Neural cell (in vitro differentiated cells): ENCODE results near the gene PACC1. TPM values are rescaled to one million over a fixed set of nuclear protein-coding genes. Genes with fewer than 3 reads are reported as not detected.

ENCODE experiments used
- H2AFZ ChIP-seq: fragments of 200-600, 300-800 bp; sonication (generic), shearing (Covaris generic); 2 replicates; pipeline ENCODE4 v1.6.0; 2014; ENCODE audit warnings: low read depth, mild to moderate bottlenecking, antibody characterized with exemption, low read length, moderate library complexity
- H3F3A ChIP-seq: fragments of 200-600 bp; shearing (Covaris generic); 2 replicates; pipeline ENCODE4 v1.6.1; 2016; ENCODE audit warnings: mild to moderate bottlenecking, moderate library complexity, mixed read lengths, antibody characterized with exemption, low read length; ENCODE audit not compliant: insufficient read depth, poor library complexity, severe bottlenecking
- H3K27ac ChIP-seq: fragments of 200-600, 300-800 bp; sonication (generic), shearing (Covaris generic); 2 replicates; pipeline ENCODE4 v1.5.1; 2014; ENCODE audit warnings: mild to moderate bottlenecking, low read length, moderate library complexity
- H3K27me3 ChIP-seq: fragments of 300-800, 200-600 bp; sonication (generic), shearing (Covaris generic); 2 replicates; pipeline ENCODE4 v1.6.0; 2014; ENCODE audit warnings: mild to moderate bottlenecking, low read depth, low read length, moderate library complexity; ENCODE audit not compliant: insufficient read depth
- H3K36me3 ChIP-seq: fragments of 300-800, 200-600 bp; sonication (generic), shearing (Covaris generic); 2 replicates; pipeline ENCODE4 v1.5.1; 2014; ENCODE audit warnings: mild to moderate bottlenecking, antibody characterized with exemption, low read length, moderate library complexity; ENCODE audit not compliant: insufficient read depth
- H3K4me2 ChIP-seq: fragments of 300-800, 200-600 bp; sonication (generic), shearing (Covaris generic); 2 replicates; pipeline ENCODE4 v1.6.0; 2014; ENCODE audit warnings: mild to moderate bottlenecking, low read length
- H3K4me3 ChIP-seq: fragments of 300-800, 200-600 bp; sonication (generic), shearing (Covaris generic); 2 replicates; pipeline ENCODE4 v1.5.1; 2014; ENCODE audit warnings: mild to moderate bottlenecking, low read length, moderate library complexity
- H3K79me2 ChIP-seq: fragments of 200-600 bp; shearing (Covaris generic); replicated peaks from 2 replicates; pipeline ENCODE4 v1.6.0; 2014; ENCODE audit warnings: mild to moderate bottlenecking, low read length, moderate library complexity; ENCODE audit not compliant: insufficient read depth
- H3K9ac ChIP-seq: fragments of 300-800, 200-600 bp; sonication (generic), shearing (Covaris generic); 2 replicates; pipeline ENCODE4 v1.6.1; 2016; ENCODE audit warnings: mild to moderate bottlenecking, low read length, mixed read lengths
- H3K9me2 ChIP-seq: fragments of 200-600 bp; shearing (Covaris generic); 2 replicates; pipeline ENCODE4 v1.6.1; 2016; ENCODE audit warnings: mild to moderate bottlenecking, low read length, mixed read lengths; ENCODE audit not compliant: insufficient read depth
- H3K9me3 ChIP-seq: fragments of 200-600, 300-800 bp; sonication (generic), shearing (Covaris generic); 2 replicates; pipeline ENCODE4 v1.6.1; 2016; ENCODE audit warnings: mild to moderate bottlenecking, mixed run types, low read length, moderate library complexity, mixed read lengths
- H4K20me1 ChIP-seq: fragments of 200-600 bp; shearing (Covaris generic); 2 replicates; pipeline ENCODE4 v1.6.1; 2016; ENCODE audit warnings: mild to moderate bottlenecking, mixed run types; ENCODE audit not compliant: insufficient read depth
- EP300 ChIP-seq: fragments of 450-650 bp; conservative IDR thresholded peaks from 2 replicates; pipeline ENCODE4 v1.6.1; 2014; ENCODE audit warnings: antibody characterized with exemption, mild to moderate bottlenecking, moderate library complexity; ENCODE audit not compliant: poor library complexity, severe bottlenecking
- EZH2 ChIP-seq: fragments of 200-600, 300-800 bp; shearing (Covaris generic), sonication (generic); IDR thresholded peaks from 2 replicates; pipeline ENCODE4 v1.6.1; 2014; ENCODE audit warnings: antibody characterized with exemption, low read length, borderline replicate concordance, mild to moderate bottlenecking; ENCODE audit not compliant: insufficient read depth, poor library complexity, severe bottlenecking
- MXI1 ChIP-seq: fragments of 450-650 bp; conservative IDR thresholded peaks from 2 replicates; pipeline ENCODE4 v1.6.1; 2014; ENCODE audit warnings: antibody characterized with exemption, mild to moderate bottlenecking; ENCODE audit not compliant: poor library complexity, severe bottlenecking
- POLR2AphosphoS5 ChIP-seq: IDR thresholded peaks from 2 replicates; pipeline ENCODE4 v1.6.1; 2012
- SMC3 ChIP-seq: fragments of 450-650 bp; conservative IDR thresholded peaks from 2 replicates; pipeline ENCODE4 v1.6.1; 2014; ENCODE audit warnings: antibody characterized with exemption, mild to moderate bottlenecking, moderate library complexity; ENCODE audit not compliant: poor library complexity
- polyA plus RNA-seq: library from polyadenylated mRNA; depleted of rRNA; stranded (reverse); fragments of >200 nt; gene quantifications from 2 replicates; pipeline ENCODE4 v1.2.3, GENCODE V29; 2014
- TF ChIP-seq, protein P1 (sequence below): IDR thresholded peaks from 2 replicates; pipeline ENCODE4 v1.6.1; 2012; ENCODE audit warnings: borderline replicate concordance

PACC1 gene
- polyA plus RNA-seq, 1 donor from 2014 or later: 33.3 TPM

DNA sequence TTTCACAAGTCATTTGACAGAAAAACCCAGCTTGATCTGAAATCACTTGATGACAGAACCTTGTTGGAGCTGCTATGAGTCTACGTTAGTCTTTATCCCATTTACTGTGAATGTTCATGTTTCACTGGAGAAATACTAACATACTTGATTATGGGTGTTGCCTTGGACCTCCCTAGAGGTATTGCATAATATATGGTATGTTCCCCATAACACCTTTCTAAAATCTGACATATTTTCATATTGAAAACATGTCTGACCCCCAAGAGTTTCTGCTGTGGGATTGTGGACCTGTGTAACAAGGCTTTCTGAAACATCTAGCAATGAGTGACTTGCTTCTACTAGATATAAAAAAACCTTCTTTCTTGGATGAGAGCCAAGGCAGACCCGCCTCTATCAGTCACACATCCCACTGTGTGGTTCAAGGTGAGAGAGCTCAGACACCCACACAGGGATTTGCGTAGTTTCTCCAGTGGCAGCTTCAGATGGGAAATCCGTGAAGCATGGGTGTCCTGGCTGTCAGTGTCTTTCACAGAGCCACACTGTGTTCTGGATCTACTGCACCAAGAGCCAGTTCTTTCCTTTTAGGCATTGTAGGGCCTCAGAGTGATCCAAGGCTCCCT is 22.6 kb upstream of the PACC1 start:
- TF ChIP-seq, protein P1, sequence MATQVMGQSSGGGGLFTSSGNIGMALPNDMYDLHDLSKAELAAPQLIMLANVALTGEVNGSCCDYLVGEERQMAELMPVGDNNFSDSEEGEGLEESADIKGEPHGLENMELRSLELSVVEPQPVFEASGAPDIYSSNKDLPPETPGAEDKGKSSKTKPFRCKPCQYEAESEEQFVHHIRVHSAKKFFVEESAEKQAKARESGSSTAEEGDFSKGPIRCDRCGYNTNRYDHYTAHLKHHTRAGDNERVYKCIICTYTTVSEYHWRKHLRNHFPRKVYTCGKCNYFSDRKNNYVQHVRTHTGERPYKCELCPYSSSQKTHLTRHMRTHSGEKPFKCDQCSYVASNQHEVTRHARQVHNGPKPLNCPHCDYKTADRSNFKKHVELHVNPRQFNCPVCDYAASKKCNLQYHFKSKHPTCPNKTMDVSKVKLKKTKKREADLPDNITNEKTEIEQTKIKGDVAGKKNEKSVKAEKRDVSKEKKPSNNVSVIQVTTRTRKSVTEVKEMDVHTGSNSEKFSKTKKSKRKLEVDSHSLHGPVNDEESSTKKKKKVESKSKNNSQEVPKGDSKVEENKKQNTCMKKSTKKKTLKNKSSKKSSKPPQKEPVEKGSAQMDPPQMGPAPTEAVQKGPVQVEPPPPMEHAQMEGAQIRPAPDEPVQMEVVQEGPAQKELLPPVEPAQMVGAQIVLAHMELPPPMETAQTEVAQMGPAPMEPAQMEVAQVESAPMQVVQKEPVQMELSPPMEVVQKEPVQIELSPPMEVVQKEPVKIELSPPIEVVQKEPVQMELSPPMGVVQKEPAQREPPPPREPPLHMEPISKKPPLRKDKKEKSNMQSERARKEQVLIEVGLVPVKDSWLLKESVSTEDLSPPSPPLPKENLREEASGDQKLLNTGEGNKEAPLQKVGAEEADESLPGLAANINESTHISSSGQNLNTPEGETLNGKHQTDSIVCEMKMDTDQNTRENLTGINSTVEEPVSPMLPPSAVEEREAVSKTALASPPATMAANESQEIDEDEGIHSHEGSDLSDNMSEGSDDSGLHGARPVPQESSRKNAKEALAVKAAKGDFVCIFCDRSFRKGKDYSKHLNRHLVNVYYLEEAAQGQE: no peak
- TF ChIP-seq SMC3 (no peak), EZH2 (no peak), MXI1 (no peak), POLR2AphosphoS5 (no peak)
- H4K20me1 ChIP-seq: no peaks in the 10 kb centered on the region
- no peak overlapping the region for H3K4me2 ChIP-seq
- no peaks in the 10 kb centered on the region for H3K9me2 ChIP-seq
- H3K79me2 ChIP-seq: no peaks in the 10 kb centered on the region
- no peaks in the 10 kb centered on the region for H3K36me3 ChIP-seq
- no peaks in the 10 kb centered on the region for H3K9me3 ChIP-seq
- H3K4me3 ChIP-seq: no peak overlapping the region
- no peak overlapping the region for H3K27ac ChIP-seq
- H2AFZ ChIP-seq: no peak overlapping the region
- no peak overlapping the region for H3K9ac ChIP-seq
- H3F3A ChIP-seq: no peaks in the 10 kb centered on the region
- peaks cover 4% of the 10 kb centered on the region for H3K27me3 ChIP-seq

- no peak overlapping the region for H3K4me2 ChIP-seq
- H3F3A ChIP-seq: no peaks in the 10 kb centered on the region
- peaks cover 6% of the 10 kb centered on the region for H3K27me3 ChIP-seq
- no peak overlapping the region for H3K4me3 ChIP-seq
- no peak overlapping the region for H3K27ac ChIP-seq
- H3K36me3 ChIP-seq: no peaks in the 10 kb centered on the region
- H3K9ac ChIP-seq: no peak overlapping the region
- no peaks in the 10 kb centered on the region for H4K20me1 ChIP-seq
- no peak overlapping the region for H2AFZ ChIP-seq
- no peak for TF ChIP-seq EZH2
- TF ChIP-seq, protein P1: no peak
- TF ChIP-seq MXI1: no peak
- no peak for TF ChIP-seq EP300
- no peaks in the 10 kb centered on the region for H3K9me2 ChIP-seq
- H3K79me2 ChIP-seq: no peaks in the 10 kb centered on the region
- no peaks in the 10 kb centered on the region for H3K9me3 ChIP-seq
Observed at GRCh38 chr1:212434992-212435391, 20.3 kb upstream of the PACC1 start.
